Breast epithelium (tissue), 3 donors: ENCODE results near the gene KIF5B.

Experiments used
- CTCF ChIP-seq, 3 donors: fragments of 450-650 bp; IDR thresholded peaks; one replicate each; pipeline ENCODE4 v1.5.1; 2016 to 2017; ENCODE audit warnings: antibody characterized with exemption in 3 of 3, mild to moderate bottlenecking in 3 of 3, moderate library complexity in 3 of 3
- POLR2A ChIP-seq: fragments of 450-650 bp; IDR thresholded peaks from one replicate; pipeline ENCODE4 v1.6.1; 2016; ENCODE audit warnings: antibody characterized with exemption, mild to moderate bottlenecking, moderate library complexity

DNA sequence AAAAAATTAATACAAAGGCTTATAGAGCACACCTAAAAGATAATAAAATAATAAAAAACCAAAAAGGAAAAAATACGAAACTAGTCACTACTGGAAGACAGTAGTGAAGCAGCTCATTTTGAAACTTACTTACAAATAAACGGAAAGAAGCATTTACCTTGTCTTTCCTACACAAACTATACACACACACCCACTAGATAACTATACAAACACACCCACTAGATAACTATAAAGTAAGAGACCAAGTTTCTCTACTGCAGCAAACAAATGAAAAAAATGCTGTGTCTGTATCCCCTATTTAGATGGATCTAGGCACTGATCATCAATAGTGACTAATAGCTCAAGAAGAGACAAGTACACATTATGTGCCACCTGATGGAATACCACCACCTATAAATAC, 49.2 kb downstream of the KIF5B start:
- TF ChIP-seq CTCF (IDR thresholded peaks at IDR 0.05) (no peak), POLR2A (no peak)
